Liver (tissue), 9 donors: Measurements from ENCODE around the gene CFAP65. TPM values are rescaled to one million over a fixed set of nuclear protein-coding genes. Genes with fewer than 3 reads are reported as not detected.

Source experiments
- DNase-seq: peaks from one replicate; pipeline ENCODE4 v3.0.0-alpha.2; 2017; ENCODE audit warnings: low spot score
- H3K27ac ChIP-seq, 2 donors: one replicate each; pipeline ENCODE4 v1.7.0; 2013; ENCODE audit warnings: inconsistent platforms in 2 of 2, low read length in 2 of 2, control low read depth in 1 of 2, low read depth in 1 of 2, mild to moderate bottlenecking in 1 of 2
- H3K27me3 ChIP-seq, 4 donors: one replicate each; pipeline versions ENCODE4 v1.6.1 to v1.7.0; 2013; ENCODE audit warnings: low read length in 3 of 4, inconsistent platforms in 1 of 4, mild to moderate bottlenecking in 1 of 4, moderate library complexity in 1 of 4; ENCODE audit not compliant: control insufficient read depth in 4 of 4, insufficient read depth in 4 of 4
- H3K36me3 ChIP-seq, 4 donors: one replicate each; pipeline versions ENCODE4 v1.6.1 to v1.7.0; 2013; ENCODE audit warnings: low read length in 3 of 4, mild to moderate bottlenecking in 3 of 4, low read depth in 1 of 4, moderate library complexity in 1 of 4; ENCODE audit not compliant: control insufficient read depth in 4 of 4, insufficient read depth in 3 of 4
- H3K4me1 ChIP-seq, 4 donors: one replicate each; pipeline versions ENCODE4 v1.6.1 to v1.7.0; 2013; ENCODE audit warnings: low read length in 3 of 4, mild to moderate bottlenecking in 3 of 4, moderate library complexity in 1 of 4; ENCODE audit not compliant: control insufficient read depth in 4 of 4, insufficient read depth in 4 of 4
- H3K4me3 ChIP-seq, 3 donors: one replicate each; pipeline versions ENCODE4 v1.6.1 to v1.7.0; 2013; ENCODE audit warnings: low read length in 3 of 3, control low read depth in 1 of 3, low read depth in 1 of 3, mild to moderate bottlenecking in 1 of 3
- H3K9ac ChIP-seq, 2 donors: one replicate each; pipeline ENCODE4 v1.7.0; 2013; ENCODE audit warnings: low read length in 2 of 2, mild to moderate bottlenecking in 2 of 2, moderate library complexity in 2 of 2, control low read depth in 1 of 2, low read depth in 1 of 2
- H3K9me3 ChIP-seq, 4 donors: one replicate each; pipeline versions ENCODE4 v1.6.1 to v1.7.0; 2013; ENCODE audit warnings: low read length in 3 of 4; ENCODE audit not compliant: control insufficient read depth in 4 of 4
- ATF3 ChIP-seq: IDR thresholded peaks from 2 replicates; pipeline ENCODE4 v1.6.1; 2016; ENCODE audit warnings: antibody characterized with exemption
- FOXA1 ChIP-seq: IDR thresholded peaks from 2 replicates; pipeline ENCODE4 v1.6.1; 2016; ENCODE audit warnings: antibody characterized with exemption
- FOXA2 ChIP-seq: IDR thresholded peaks from 2 replicates; pipeline ENCODE4 v1.6.1; 2016; ENCODE audit warnings: antibody characterized with exemption
- GABPA ChIP-seq, 2 donors: IDR thresholded peaks in 1 of 2; conservative IDR thresholded peaks in 1 of 2; 2 replicates each; pipeline ENCODE4 v1.6.1; 2016; ENCODE audit warnings: antibody characterized with exemption in 2 of 2, mild to moderate bottlenecking in 1 of 2, moderate library complexity in 1 of 2
- HNF4A ChIP-seq, 2 donors: conservative IDR thresholded peaks; 2 replicates each; pipeline ENCODE4 v1.6.1; 2016; ENCODE audit warnings: antibody characterized with exemption in 2 of 2, mild to moderate bottlenecking in 2 of 2
- HNF4G ChIP-seq: IDR thresholded peaks from 2 replicates; pipeline ENCODE4 v1.6.1; 2016; ENCODE audit warnings: antibody characterized with exemption
- JUND ChIP-seq, 2 donors: IDR thresholded peaks; 2 replicates each; pipeline ENCODE4 v1.6.1; 2016; ENCODE audit warnings: antibody characterized with exemption in 2 of 2
- NR2F2 ChIP-seq: IDR thresholded peaks from 2 replicates; pipeline ENCODE4 v1.6.1; 2016; ENCODE audit warnings: antibody characterized with exemption
- RAD21 ChIP-seq, 2 donors: IDR thresholded peaks; 2 replicates each; pipeline ENCODE4 v1.6.1; 2016; ENCODE audit warnings: antibody characterized with exemption in 2 of 2, mild to moderate bottlenecking in 2 of 2
- REST ChIP-seq: IDR thresholded peaks from 2 replicates; pipeline ENCODE4 v1.6.1; 2016; ENCODE audit warnings: antibody characterized with exemption, mild to moderate bottlenecking
- RXRA ChIP-seq, 2 donors: IDR thresholded peaks; 2 replicates each; pipeline ENCODE4 v1.6.1; 2017 to 2018; ENCODE audit warnings: antibody characterized with exemption in 2 of 2, mild to moderate bottlenecking in 1 of 2
- SP1 ChIP-seq: IDR thresholded peaks from 2 replicates; pipeline ENCODE4 v1.6.1; 2018; ENCODE audit warnings: antibody characterized with exemption, mild to moderate bottlenecking
- TAF1 ChIP-seq: conservative IDR thresholded peaks from 2 replicates; pipeline ENCODE4 v1.6.1; 2016; ENCODE audit warnings: antibody characterized with exemption, mild to moderate bottlenecking
- YY1 ChIP-seq: IDR thresholded peaks from 2 replicates; pipeline ENCODE4 v1.6.1; 2016; ENCODE audit warnings: antibody characterized with exemption, mild to moderate bottlenecking
- ZBTB33 ChIP-seq: IDR thresholded peaks from 2 replicates; pipeline ENCODE4 v1.6.1; 2016; ENCODE audit warnings: antibody characterized with exemption
- whole genome bisulfite sequencing: extraction: QIAGEN DNeasy Blood & Tissue Kit; methylation state at CpG from one replicate; pipeline ENCODE4 v1.1.7; 2013; 5-methylcytosine and 5-hydroxymethylcytosine counted together
- polyA plus RNA-seq, 2 donors: library from polyadenylated mRNA; stranded (reverse) in 1 of 2; unstranded in 1 of 2; fragments of 200-250 nt in 1 of 2; fragments of >200 nt in 1 of 2; fragmentation: Nextera tagmentation in 1 of 2; extraction: Ambion mirVana in 1 of 2; gene quantifications; one replicate each; pipeline versions ENCODE4 v1.2.1 to v1.2.3, GENCODE V29; 2013 to 2015
- total RNA-seq, 2 donors: library from RNA; depleted of rRNA; stranded (reverse); fragments of >200 nt; gene quantifications; one replicate each; pipeline ENCODE4 v1.2.3, GENCODE V29; 2014
- TF ChIP-seq, protein P1 (sequence below): IDR thresholded peaks from 2 replicates; pipeline ENCODE4 v1.6.1; 2016; ENCODE audit warnings: antibody characterized with exemption
- donor health status: healthy.
- donor health status: healthy.
- donor health status: healthy.
- donor health status: healthy.
- donor health status: healthy.

Gene CFAP65
- total and polyA plus RNA-seq, 4 donors: not detected

- TF ChIP-seq ZBTB33 (no peak), RAD21 (IDR thresholded peaks at IDR 0.05) (no peak), FOXA2 (no peak), FOXA1 (no peak), SP1 (no peak), HNF4A (conservative IDR thresholded peaks at IDR 0.05) (no peak), TAF1 (no peak), NR2F2 (no peak)
Observed at GRCh38 chr2:218998414-218999002, 42.8 kb downstream of the CFAP65 start (continued).

GRCh38 chr2:218997731-218998130 lies 43.6 kb downstream of the CFAP65 start:
- Histone ChIP-seq H3K9me3 (no peaks in the 10 kb centered on the region), H3K36me3 (no peaks in the 10 kb centered on the region), H3K9ac (no peak overlapping the region), H3K4me3 (no peak overlapping the region), H3K27me3 (peaks cover 5 to 13% (median 6%) of the 10 kb centered on the region in 4 donors), H3K27ac (no peak overlapping the region), H3K4me1 (peaks cover 16 to 54% (median 31%) of the 10 kb centered on the region in 4 donors)
- TF ChIP-seq REST: no peak
- no peak for TF ChIP-seq ATF3
- TF ChIP-seq JUND (IDR thresholded peaks at IDR 0.05): no peak
- TF ChIP-seq TAF1: no peak
- TF ChIP-seq ZBTB33: no peak
- no peak for TF ChIP-seq FOXA1
- TF ChIP-seq FOXA2: no peak
- TF ChIP-seq SP1: no peak
- TF ChIP-seq HNF4G: no peak
- no peak for TF ChIP-seq RXRA (IDR thresholded peaks at IDR 0.05)
- 64% methylated on average over 2 of the region's 2 CpGs for WGBS
- DNase-seq: no peak

DNA sequence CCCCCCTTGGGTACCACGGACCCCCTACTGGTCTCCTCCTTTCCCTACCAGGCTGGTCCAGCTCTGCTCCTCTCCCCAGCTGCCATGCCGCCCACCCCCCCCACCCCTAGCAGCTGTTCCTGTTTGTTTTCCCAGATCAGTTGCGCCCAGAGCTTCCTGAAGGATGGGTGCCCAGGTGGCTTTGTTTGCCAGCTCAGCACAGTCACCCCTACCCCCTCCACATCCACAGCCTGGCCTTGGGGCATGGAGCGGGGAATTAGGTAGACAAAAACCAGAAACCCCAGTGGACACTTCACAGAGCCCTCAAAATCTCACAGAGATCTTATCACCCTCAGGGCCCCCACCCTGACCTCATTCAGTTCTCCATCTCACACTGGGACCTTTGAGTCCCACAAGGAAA lies 44.4 kb downstream of the CFAP65 start:
- H3K27ac ChIP-seq: no peak overlapping the region
- no peak for DNase-seq
- TF ChIP-seq NR2F2 (no peak), GABPA (IDR thresholded peaks at IDR 0.05 in 1 of 2, conservative IDR thresholded peaks at IDR 0.05 in 1 of 2) (no peak), RXRA (IDR thresholded peaks at IDR 0.05) (no peak), YY1 (no peak), REST (no peak), HNF4G (no peak), SP1 (no peak), ATF3 (no peak), JUND (IDR thresholded peaks at IDR 0.05) (no peak)
- TF ChIP-seq, protein P1, sequence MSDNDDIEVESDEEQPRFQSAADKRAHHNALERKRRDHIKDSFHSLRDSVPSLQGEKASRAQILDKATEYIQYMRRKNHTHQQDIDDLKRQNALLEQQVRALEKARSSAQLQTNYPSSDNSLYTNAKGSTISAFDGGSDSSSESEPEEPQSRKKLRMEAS: no peak

More for the DNA sequence above, 44.4 kb downstream of the CFAP65 start:
- Histone ChIP-seq H3K27me3 (peaks cover 5 to 13% (median 6%) of the 10 kb centered on the region in 4 donors), H3K9ac (no peak overlapping the region), H3K4me1 (peaks cover 15 to 46% (median 27%) of the 10 kb centered on the region in 4 donors), H3K4me3 (no peak overlapping the region), H3K36me3 (no peaks in the 10 kb centered on the region), H3K9me3 (no peaks in the 10 kb centered on the region)
- WGBS: 49% methylated on average over 4 of the region's 4 CpGs
